Activated effector memory CD4-positive, alpha-beta T cell treated with Interleukin-2 at 50 U/mL for 16 hours (primary cell): ENCODE results near the gene OR10A4.
"Not testable (repeated sequence)": the region's sequence is repeated elsewhere in the genome, so short reads cannot be mapped to it uniquely, and the experiment has no call there.

ENCODE experiments used
- DNase-seq: peaks from one replicate; pipeline ENCODE4 v3.0.0-alpha.2; 2020

OR10A4 gene

GRCh38 chr11:6876325-6876724 lies at the start of gene OR10A4:
OR10A4 (plus strand) TSS chr11:6876625; CDS start chr11:6876648, 23 bp downstream.
- DNase-seq: no peak

GRCh38 chr11:6828103-6828502 lies 48.3 kb upstream of the OR10A4 start:
- no peak for DNase-seq

GRCh38 chr11:6833356-6833755 lies 43.1 kb upstream of the OR10A4 start:
- no peak for DNase-seq

GRCh38 chr11:6834021-6834420 lies 42.4 kb upstream of the OR10A4 start:
- DNase-seq: no peak

- no peak for DNase-seq
These were observed 34.7 kb upstream of the OR10A4 start for GRCh38 chr11:6841694-6842093.

- no peak for DNase-seq
These were observed 32.8 kb upstream of the OR10A4 start for GRCh38 chr11:6843670-6844069.

- DNase-seq: no peak
These were observed 32.1 kb upstream of the OR10A4 start for GRCh38 chr11:6844356-6844755.

- DNase-seq: no peak
These were observed 31.0 kb upstream of the OR10A4 start, which contains the start of gene OR10A5 for GRCh38 chr11:6845383-6845782. OR10A5 (plus strand) TSS chr11:6845683; CDS start chr11:6845683, 0 bp downstream.

GRCh38 chr11:6850526-6850925 lies 25.9 kb upstream of the OR10A4 start:
- DNase-seq: no peak

GRCh38 chr11:6854801-6855200 lies 21.6 kb upstream of the OR10A4 start:
- DNase-seq: not testable (repeated sequence)

GRCh38 chr11:6855971-6856541 lies 20.4 kb upstream of the OR10A4 start:
- no peak for DNase-seq

- DNase-seq: no peak
These were observed 19.6 kb upstream of the OR10A4 start for GRCh38 chr11:6856871-6857270.

GRCh38 chr11:6862961-6863360 lies 13.5 kb upstream of the OR10A4 start, which contains the start of gene OR10A2:
OR10A2 (plus strand) TSS chr11:6863057; CDS start chr11:6869755, 6,698 bp downstream.
- no peak for DNase-seq

GRCh38 chr11:6864438-6864837 lies 12.0 kb upstream of the OR10A4 start:
- DNase-seq: no peak

- DNase-seq: no peak
These were observed 5.1 kb upstream of the OR10A4 start for GRCh38 chr11:6871278-6871677.

GRCh38 chr11:6875761-6876160 lies 664 bp upstream of the OR10A4 start:
- no peak for DNase-seq

- no peak for DNase-seq
These were observed 489 bp downstream of the OR10A4 start for GRCh38 chr11:6876914-6877313.

- DNase-seq: no peak
These were observed 6.3 kb downstream of the OR10A4 start for GRCh38 chr11:6882751-6883150.

GRCh38 chr11:6887711-6888110 lies 11.3 kb downstream of the OR10A4 start:
- not testable (repeated sequence) for DNase-seq

GRCh38 chr11:6888830-6889229 lies 12.4 kb downstream of the OR10A4 start:
- no peak for DNase-seq

- no peak for DNase-seq
These were observed 13.4 kb downstream of the OR10A4 start for GRCh38 chr11:6889835-6890234.

- no peak for DNase-seq
These were observed 16.0 kb downstream of the OR10A4 start, which contains the start of gene OR2D2 for GRCh38 chr11:6892400-6892799. OR2D2 (minus strand) TSS chr11:6892500; CDS start chr11:6892500, 0 bp downstream.

- DNase-seq: no peak
These were observed 17.7 kb downstream of the OR10A4 start for GRCh38 chr11:6894097-6894496.

- no peak for DNase-seq
These were observed 18.6 kb downstream of the OR10A4 start for GRCh38 chr11:6895010-6895409.

- no peak for DNase-seq
These were observed 22.5 kb downstream of the OR10A4 start for GRCh38 chr11:6898911-6899310.
